ENCODE results near the gene LHX6. TPM values are rescaled to one million over a fixed set of nuclear protein-coding genes. Genes with fewer than 3 reads are reported as not detected.
A peak's percentile ranks its signal among the peaks of the same experiment; 100 is the strongest.

The LHX6 gene
- total RNA-seq, 1 donor from 2014 or later = 3.4 TPM

DNA sequence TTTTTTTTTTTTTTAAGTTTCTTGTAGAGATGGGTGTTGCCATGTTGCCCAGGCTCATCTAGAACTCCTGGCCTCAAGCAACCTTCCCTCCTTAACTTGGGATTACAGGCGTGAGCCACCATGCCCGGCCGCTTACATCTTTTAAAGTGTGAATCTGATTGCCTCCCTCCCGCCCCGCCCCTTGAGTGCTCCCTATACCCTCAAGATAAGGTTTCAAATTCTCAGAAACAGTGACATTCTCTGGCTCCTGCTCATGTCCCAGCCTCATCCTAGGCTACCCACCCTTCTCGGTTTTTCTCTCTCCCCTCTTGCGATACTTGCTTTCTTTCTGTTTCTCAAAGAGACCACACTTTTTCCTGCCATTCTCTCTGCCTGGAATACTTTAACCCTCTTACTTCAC, 56.6 kb downstream of the LHX6 start:
- intact Hi-C loops (cut with DNase I) = no loop called here
- no peak for DNase-seq
- no peak for ATAC-seq (ENCODE audit: poor library complexity)

DNA sequence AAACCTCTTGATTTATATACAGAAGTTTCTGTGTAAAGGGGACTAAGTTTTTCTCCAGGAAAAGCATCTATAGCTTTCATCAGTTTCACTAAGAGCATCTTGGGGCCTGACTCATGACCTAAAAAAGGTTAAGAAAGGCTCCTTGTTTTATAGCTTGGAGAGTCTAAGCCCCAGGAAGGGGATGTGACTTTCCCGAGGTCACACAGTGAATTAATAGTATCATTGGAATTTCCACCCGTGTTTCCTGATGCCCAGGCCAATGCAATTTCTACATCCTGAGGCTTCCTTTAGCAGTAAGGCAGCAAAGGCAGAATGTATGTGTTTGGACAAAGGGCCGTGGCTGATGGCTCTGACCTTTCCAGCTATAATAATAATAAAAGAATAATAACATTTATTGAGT, 60.4 kb downstream of the LHX6 start:
- ATAC-seq (ENCODE audit: poor library complexity) (no peak), DNase-seq (no peak)
- intact Hi-C loops (cut with DNase I) = no loop called here

DNA sequence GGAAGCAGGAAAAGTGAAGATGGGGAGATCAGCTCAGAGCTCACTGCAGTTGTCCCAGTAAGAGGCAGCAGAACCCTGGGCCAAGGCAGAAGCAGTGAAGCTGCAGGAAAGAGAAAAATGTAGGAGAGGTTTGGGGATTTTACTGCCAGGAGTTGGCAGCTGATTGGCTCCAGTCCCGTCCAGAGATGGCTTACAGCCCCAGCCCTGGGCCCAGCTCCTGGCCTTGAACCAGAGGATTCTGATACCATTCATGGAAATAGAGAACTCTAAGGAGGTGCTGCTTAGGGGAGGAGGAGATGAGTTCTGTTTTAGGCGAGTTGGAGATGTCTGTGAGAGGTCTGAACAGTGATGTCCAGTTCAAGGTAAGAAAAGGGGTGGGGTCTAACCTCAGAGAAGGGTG, 64.5 kb downstream of the LHX6 start:
- ATAC-seq (ENCODE audit: poor library complexity) = no peak
- intact Hi-C loops (cut with DNase I) = no loop called here
- DNase-seq = no peak

DNA sequence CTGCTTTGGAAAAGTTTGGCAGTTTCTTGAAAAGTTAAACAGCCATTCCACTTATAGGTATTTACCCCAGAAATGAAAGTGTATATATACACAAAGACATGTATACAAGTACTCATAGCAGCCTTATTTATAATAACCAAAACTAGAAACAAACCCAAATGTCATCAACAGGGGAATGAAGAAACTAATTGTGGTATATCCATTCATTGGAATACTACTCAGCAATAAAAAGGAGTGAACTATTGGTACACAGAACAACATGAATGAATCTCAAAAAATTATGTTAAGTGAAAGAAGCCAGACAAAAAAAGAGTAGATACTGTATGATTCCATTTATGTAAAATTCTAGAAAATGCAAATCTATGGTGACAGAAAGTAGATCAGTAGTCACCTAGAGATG, 66.3 kb downstream of the LHX6 start:
- no peak for ATAC-seq (ENCODE audit: poor library complexity)
- intact Hi-C loops (cut with DNase I) = no loop called here
- DNase-seq = no peak

DNA sequence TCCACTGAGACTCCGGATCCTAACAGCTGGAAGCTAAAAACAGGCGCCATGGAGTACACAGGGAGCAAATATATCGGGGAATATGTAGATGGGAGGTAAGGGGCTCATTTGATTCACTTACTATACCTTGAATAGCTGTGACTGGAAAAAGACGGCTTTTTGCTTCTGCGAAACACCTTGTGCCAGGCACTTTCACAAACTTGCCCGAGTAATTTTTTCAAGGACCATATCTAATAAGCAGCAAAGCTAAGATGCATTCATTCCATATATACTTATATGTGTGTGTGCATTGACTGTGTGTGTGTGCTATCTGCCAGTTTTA, 68.9 kb downstream of the LHX6 start:
- no peak for ATAC-seq (ENCODE audit: poor library complexity)
- no peak for DNase-seq
- intact Hi-C loops (cut with DNase I) = no loop called here

DNA sequence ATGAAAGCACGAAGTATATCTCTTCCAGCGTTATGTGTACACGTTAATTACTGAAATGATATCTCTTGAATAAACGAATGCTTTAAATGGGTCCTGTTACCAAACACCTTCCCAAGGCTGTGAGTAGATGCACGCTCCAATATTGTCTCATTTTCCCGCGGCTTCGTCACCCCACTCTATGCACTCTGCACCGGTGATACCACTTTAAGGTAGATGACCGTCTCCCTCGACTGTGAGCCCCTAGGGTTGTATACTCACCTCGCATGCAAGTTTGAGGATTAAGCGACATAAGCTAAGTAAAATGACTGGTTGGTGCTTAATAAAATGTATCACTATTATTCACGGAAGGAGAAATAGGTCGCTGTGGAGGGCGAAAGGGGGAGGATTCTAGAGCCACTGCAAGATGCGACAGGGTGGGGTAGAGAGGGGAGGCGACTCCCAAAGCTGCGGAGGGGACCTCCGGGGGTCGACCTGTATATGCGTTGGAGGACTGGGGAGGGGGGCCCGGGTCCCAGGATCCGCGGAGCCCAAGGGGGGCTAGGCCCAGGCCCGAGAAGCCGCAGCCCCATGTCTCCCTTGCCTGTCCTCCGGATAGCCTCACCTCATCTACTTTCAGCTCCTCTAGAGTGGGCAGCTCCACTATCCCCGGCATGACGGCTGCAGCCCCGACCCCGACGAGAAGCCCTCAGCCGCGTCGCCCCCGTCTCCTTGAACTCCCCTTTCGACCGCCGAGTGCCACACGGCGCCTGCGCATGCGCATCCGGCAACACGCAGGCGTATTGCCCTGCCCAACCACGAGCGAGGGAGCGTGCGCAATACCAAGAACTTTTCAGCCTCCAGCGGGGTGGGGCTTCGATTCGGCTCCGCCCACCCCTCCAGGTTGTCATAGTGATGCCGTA, 69.5 kb downstream of the LHX6 start, which contains the start of the genes MORN5 and NDUFA8:
TSS of gene MORN5 (plus strand) at position 883 of the 899 bp plus-strand sequence. CDS start 65 bp downstream, outside the sequence.
TSS of gene NDUFA8 (minus strand) at position 754 of the 899 bp plus-strand sequence. CDS start at position 652, 102 bp downstream.
- intact Hi-C loops (cut with DNase I) = no loop called here
- DNase-seq (peak; percentile 97), ATAC-seq (ENCODE audit: poor library complexity) (peak; percentile 98)

DNA sequence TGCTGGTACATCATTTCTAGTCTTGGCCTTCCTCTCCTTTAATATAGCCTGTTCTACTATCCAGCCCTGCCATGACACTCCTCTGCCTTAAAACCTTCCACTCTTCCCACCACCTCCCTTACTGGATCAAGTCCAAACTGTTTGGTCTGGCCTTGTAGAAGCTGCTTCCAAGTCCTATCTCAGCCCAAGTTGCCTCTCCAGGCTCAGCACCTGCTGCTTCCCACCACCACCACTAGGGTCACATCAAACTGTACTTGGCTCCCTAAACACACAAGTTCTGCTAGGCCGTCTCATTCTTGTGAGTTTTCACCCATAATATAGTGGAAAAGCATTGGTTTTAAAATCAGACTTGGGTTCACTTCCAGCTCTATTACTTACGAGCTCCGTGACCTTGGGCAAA, 70.6 kb downstream of the LHX6 start:
- peak; percentile 28 for ATAC-seq (ENCODE audit: poor library complexity)
- DNase-seq = no peak
- intact Hi-C loops (cut with DNase I) = no loop called here

DNA sequence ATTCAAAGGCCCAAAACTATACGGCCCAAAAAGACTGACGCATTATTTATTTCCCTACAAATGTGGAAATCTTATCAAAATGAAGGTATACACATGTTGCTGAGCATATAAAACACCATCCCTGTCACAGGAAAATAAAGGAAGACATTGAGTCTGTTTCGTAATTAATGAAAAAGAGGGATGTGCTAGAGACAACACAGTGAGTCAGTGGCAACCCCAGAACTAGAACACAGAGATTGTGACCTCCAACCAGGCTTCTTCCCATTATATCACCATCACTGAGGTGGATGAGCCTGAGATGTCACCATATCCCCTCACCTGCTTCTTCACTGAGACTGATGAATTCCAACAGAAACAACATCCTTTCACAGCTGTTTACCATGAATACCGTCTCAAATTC, 73.0 kb downstream of the LHX6 start:
- no peak for ATAC-seq (ENCODE audit: poor library complexity)
- intact Hi-C loops (cut with DNase I) = no loop called here
- no peak for DNase-seq

Other genes starting within 250 kb of the LHX6 start
- gene TTLL11, start 135.6 kb downstream of the LHX6 start, total RNA-seq = 5.0 TPM
- gene NDUFA8, start 69.2 kb downstream of the LHX6 start, total RNA-seq = 294 TPM
- not detected for gene MORN5, start 69.0 kb downstream of the LHX6 start, total RNA-seq
- gene RBM18, start 35.9 kb upstream of the LHX6 start, total RNA-seq = 37.3 TPM
- 35.7 TPM for gene MRRF, start 35.9 kb upstream of the LHX6 start, total RNA-seq
- gene PTGS1, start 142.1 kb upstream of the LHX6 start, total RNA-seq = 4.0 TPM
- not detected for gene OR1J1, start 249.0 kb upstream of the LHX6 start, total RNA-seq